IMR-90 (cell line): Measurements from ENCODE around the gene MAFF. TPM values are rescaled to one million over a fixed set of nuclear protein-coding genes. Genes with fewer than 3 reads are reported as not detected.
A peak's percentile ranks its signal among the peaks of the same experiment; 100 is the strongest.

Experiments used
- ATAC-seq: fragments of 200-7000 bp; cut with Tn5 transposase; 2 replicates; pipeline ENCODE4 v1.9.1; 2020; ENCODE audit warnings: low read depth, mild to moderate bottlenecking, moderate library complexity
- BruUV-seq: library from RNA; stranded (reverse); fragments of 400-500 nt; replicated peaks from 2 replicates; lab custom pipeline; 2021; lab: Mats Ljungman, UMichigan
- CTCF ChIA-PET: fragments of 300-600 bp; formaldehyde crosslinking; extraction: SDS; loops from one replicate; lab custom pipeline; 2021; ENCODE audit warnings: antibody characterized with exemption; lab: Yijun Ruan, JAX
- POLR2A ChIA-PET: fragments of 300-600 bp; sonication (Branson Sonifier 250); formaldehyde crosslinking; loops from one replicate; lab custom pipeline; 2022; ENCODE audit warnings: antibody characterized with exemption; ENCODE audit not compliant: unreplicated experiment; lab: Charles Lee
- DNase-seq: peaks from one replicate; pipeline ENCODE4 v3.0.0; 2013
- H2AFZ ChIP-seq: replicated peaks from 2 replicates; pipeline ENCODE3; 2013; ENCODE audit warnings: low read length, mild to moderate bottlenecking; ENCODE audit not compliant: poor library complexity
- H2AK5ac ChIP-seq: 2 replicates; pipeline ENCODE4 v1.6.1; 2013; ENCODE audit warnings: low read depth, low read length, inconsistent platforms
- H2AK9ac ChIP-seq: replicated peaks from 2 replicates; pipeline ENCODE3; 2013; ENCODE audit warnings: mild to moderate bottlenecking, low read depth, low read length, moderate library complexity; ENCODE audit not compliant: poor library complexity
- H2BK120ac ChIP-seq: 2 replicates; pipeline ENCODE4 v1.6.1; 2013; ENCODE audit warnings: low read depth, low read length, inconsistent platforms
- H2BK15ac ChIP-seq: 3 replicates; pipeline ENCODE4 v1.6.1; 2013; ENCODE audit warnings: low read depth, low read length, inconsistent platforms
- H2BK20ac ChIP-seq: 2 replicates; pipeline ENCODE4 v1.6.1; 2013; ENCODE audit warnings: low read depth, mild to moderate bottlenecking, inconsistent platforms, low read length, moderate library complexity
- H2BK5ac ChIP-seq: 2 replicates; pipeline ENCODE4 v1.6.1; 2013; ENCODE audit warnings: mild to moderate bottlenecking, low read depth, low read length, inconsistent platforms; ENCODE audit not compliant: poor library complexity, severe bottlenecking
- H3K14ac ChIP-seq: replicated peaks from 2 replicates; pipeline ENCODE4 v1.6.1; 2013; ENCODE audit warnings: low read depth, low read length, inconsistent platforms
- H3K18ac ChIP-seq: 2 replicates; pipeline ENCODE4 v1.6.1; 2013; ENCODE audit warnings: low read depth, low read length, control low read depth
- H3K23ac ChIP-seq: 2 replicates; pipeline ENCODE4 v1.6.1; 2013; ENCODE audit warnings: low read depth, low read length, inconsistent platforms
- H3K27ac ChIP-seq: 2 replicates; pipeline ENCODE4 v1.5.1; 2013; ENCODE audit warnings: mild to moderate bottlenecking, control low read depth, low read length; ENCODE audit not compliant: insufficient read depth
- H3K27me3 ChIP-seq: 2 replicates; pipeline ENCODE4 v1.6.1; 2013; ENCODE audit warnings: low read length; ENCODE audit not compliant: control insufficient read depth, insufficient read depth
- H3K36me3 ChIP-seq: 2 replicates; pipeline ENCODE4 v1.6.1; 2013; ENCODE audit warnings: low read length, mixed read lengths; ENCODE audit not compliant: control insufficient read depth, insufficient read depth
- H3K4ac ChIP-seq: 2 replicates; pipeline ENCODE4 v1.6.1; 2013; ENCODE audit warnings: low read depth, low read length, inconsistent platforms
- H3K4me1 ChIP-seq: 2 replicates; pipeline ENCODE4 v1.6.1; 2013; ENCODE audit warnings: low read length, mixed read lengths; ENCODE audit not compliant: control insufficient read depth, insufficient read depth
- H3K4me2 ChIP-seq: 2 replicates; pipeline ENCODE4 v1.6.1; 2013; ENCODE audit warnings: low read depth, mild to moderate bottlenecking, control low read depth, low read length, moderate library complexity
- H3K4me3 ChIP-seq: 2 replicates; pipeline ENCODE4 v1.5.1; 2013; ENCODE audit warnings: low read depth, mild to moderate bottlenecking, control low read depth, low read length, moderate library complexity; ENCODE audit not compliant: insufficient read depth
- H3K56ac ChIP-seq: 2 replicates; pipeline ENCODE4 v1.6.1; 2013; ENCODE audit warnings: low read length, inconsistent platforms; ENCODE audit not compliant: insufficient read depth; ENCODE audit errors: extremely low read depth
- H3K79me1 ChIP-seq, 2 experiments: 2 replicates each; pipeline ENCODE4 v1.6.1; 2013; ENCODE audit warnings: low read length in 2 of 2, inconsistent platforms in 1 of 2, low read depth in 1 of 2
- H3K9ac ChIP-seq: 2 replicates; pipeline ENCODE4 v1.6.1; 2013; ENCODE audit warnings: low read depth, low read length, control low read depth
- H3K9me1 ChIP-seq: 2 replicates; pipeline ENCODE4 v1.6.1; 2013; ENCODE audit warnings: low read length, inconsistent platforms; ENCODE audit not compliant: insufficient read depth
- H3K9me3 ChIP-seq: 2 replicates; pipeline ENCODE4 v1.6.1; 2013; ENCODE audit warnings: low read length; ENCODE audit not compliant: control insufficient read depth, insufficient read depth
- H4K20me1 ChIP-seq: 2 replicates; pipeline ENCODE4 v1.6.1; 2013; ENCODE audit warnings: low read length, inconsistent platforms; ENCODE audit not compliant: insufficient read depth
- H4K5ac ChIP-seq: 2 replicates; pipeline ENCODE4 v1.6.1; 2013; ENCODE audit warnings: mild to moderate bottlenecking, low read depth, low read length, control low read depth
- H4K8ac ChIP-seq, 2 experiments: 2 replicates each; pipeline ENCODE4 v1.6.1; 2013; ENCODE audit warnings: low read depth in 2 of 2, low read length in 2 of 2, control low read depth in 1 of 2, inconsistent platforms in 1 of 2
- H4K91ac ChIP-seq: 2 replicates; pipeline ENCODE4 v1.6.1; 2013; ENCODE audit warnings: low read depth, low read length, inconsistent platforms; ENCODE audit not compliant: insufficient read depth
- BHLHE40 ChIP-seq: fragments of 150-350 bp; IDR thresholded peaks from 2 replicates; pipeline ENCODE4 v1.6.1; 2016; ENCODE audit warnings: mild to moderate bottlenecking, low read depth, low read length
- CEBPB ChIP-seq: IDR thresholded peaks from 2 replicates; pipeline ENCODE4 v1.6.1; 2012; ENCODE audit warnings: low read depth, low read length, improper control_type of control experiment
- CHD1 ChIP-seq: IDR thresholded peaks from 2 replicates; pipeline ENCODE4 v1.6.1; 2012; ENCODE audit warnings: low read depth, low read length, improper control_type of control experiment
- CTCF ChIP-seq: conservative IDR thresholded peaks from 2 replicates; pipeline ENCODE4 v1.5.1; 2012; ENCODE audit warnings: mild to moderate bottlenecking, low read depth, low read length, improper control_type of control experiment
- FOS ChIP-seq: fragments of 150-350 bp; IDR thresholded peaks from 2 replicates; pipeline ENCODE4 v1.6.1; 2016; ENCODE audit warnings: low read depth, low read length
- MAFK ChIP-seq: IDR thresholded peaks from 2 replicates; pipeline ENCODE4 v1.6.1; 2012; ENCODE audit warnings: low read depth, low read length, improper control_type of control experiment
- MAZ ChIP-seq: IDR thresholded peaks from 2 replicates; pipeline ENCODE4 v1.6.1; 2012; ENCODE audit warnings: low read depth, mild to moderate bottlenecking, low read length, improper control_type of control experiment, moderate library complexity, borderline replicate concordance
- MXI1 ChIP-seq: IDR thresholded peaks from 2 replicates; pipeline ENCODE4 v1.6.1; 2012; ENCODE audit warnings: low read depth, mild to moderate bottlenecking, low read length, moderate library complexity, borderline replicate concordance
- NFE2L2 ChIP-seq: fragments of 150-350 bp; IDR thresholded peaks from 2 replicates; pipeline ENCODE4 v1.6.1; 2016; ENCODE audit warnings: low read depth, mild to moderate bottlenecking, low read length
- POLR2A ChIP-seq: IDR thresholded peaks from 2 replicates; pipeline ENCODE4 v1.6.1; 2012; ENCODE audit warnings: mild to moderate bottlenecking, low read depth, low read length
- RAD21 ChIP-seq: IDR thresholded peaks from 2 replicates; pipeline ENCODE4 v1.6.1; 2012; ENCODE audit warnings: low read length, improper control_type of control experiment
- RFX5 ChIP-seq: IDR thresholded peaks from 2 replicates; pipeline ENCODE4 v1.8.0; 2012; ENCODE audit warnings: low read depth, mild to moderate bottlenecking, low read length, moderate library complexity
- USF2 ChIP-seq: fragments of 150-350 bp; IDR thresholded peaks from 2 replicates; pipeline ENCODE4 v1.6.1; 2017; ENCODE audit warnings: mild to moderate bottlenecking, antibody characterized with exemption, low read length, low read depth
- WGBS, 2 experiments: methylation state at CpG; one replicate each; pipeline versions ENCODE4 v1.1.5 to v1.1.7; 2013; ENCODE audit warnings: missing lambda C conversion rate in 2 of 2; ENCODE audit not compliant: insufficient read length in 1 of 2; ENCODE audit errors: extremely low coverage in 2 of 2; 5-methylcytosine and 5-hydroxymethylcytosine counted together
- dilution Hi-C: fragments of 300-500 bp; cut with HindIII; formaldehyde crosslinking; loops from one replicate; pipeline ENCODE4 v1.14.3; 2018; ENCODE audit warnings: low sequenced_read_pairs; ENCODE audit not compliant: unreplicated experiment
- in situ Hi-C: fragments of 300-500 bp; cut with MboI; formaldehyde crosslinking; loops from 3 replicates; pipeline ENCODE4 v1.14.3; 2019; ENCODE audit warnings: low sequenced_read_pairs, inconsistent platforms, mixed read lengths
- intact Hi-C: fragments of 100-400 bp; cut with micrococcal nuclease; formaldehyde crosslinking; loops from 2 replicates; pipeline ENCODE4 v1.10.0; 2022
- polyA plus RNA-seq, 3 experiments: library from polyadenylated mRNA; depleted of rRNA; stranded (reverse); fragments of >200 nt; gene quantifications; 2 replicates each; pipeline ENCODE4 v1.2.3, GENCODE V29; 2012; ENCODE audit warnings: low replicate concordance in 1 of 3
- total RNA-seq: library from RNA; depleted of rRNA; stranded (reverse); fragments of >200 nt; gene quantifications from 2 replicates; pipeline ENCODE4 v1.2.3, GENCODE V29; 2012
- TF ChIP-seq, protein P1 (sequence below): fragments of 150-350 bp; IDR thresholded peaks from 2 replicates; pipeline ENCODE4 v1.6.1; 2016; ENCODE audit warnings: low read depth, mild to moderate bottlenecking, low read length, moderate library complexity, borderline replicate concordance

MAFF gene
- total and polyA plus RNA-seq, 2 of the 4 experiments (the other 2 are of a cell fraction) = 18.3 to 25.9 TPM

DNA sequence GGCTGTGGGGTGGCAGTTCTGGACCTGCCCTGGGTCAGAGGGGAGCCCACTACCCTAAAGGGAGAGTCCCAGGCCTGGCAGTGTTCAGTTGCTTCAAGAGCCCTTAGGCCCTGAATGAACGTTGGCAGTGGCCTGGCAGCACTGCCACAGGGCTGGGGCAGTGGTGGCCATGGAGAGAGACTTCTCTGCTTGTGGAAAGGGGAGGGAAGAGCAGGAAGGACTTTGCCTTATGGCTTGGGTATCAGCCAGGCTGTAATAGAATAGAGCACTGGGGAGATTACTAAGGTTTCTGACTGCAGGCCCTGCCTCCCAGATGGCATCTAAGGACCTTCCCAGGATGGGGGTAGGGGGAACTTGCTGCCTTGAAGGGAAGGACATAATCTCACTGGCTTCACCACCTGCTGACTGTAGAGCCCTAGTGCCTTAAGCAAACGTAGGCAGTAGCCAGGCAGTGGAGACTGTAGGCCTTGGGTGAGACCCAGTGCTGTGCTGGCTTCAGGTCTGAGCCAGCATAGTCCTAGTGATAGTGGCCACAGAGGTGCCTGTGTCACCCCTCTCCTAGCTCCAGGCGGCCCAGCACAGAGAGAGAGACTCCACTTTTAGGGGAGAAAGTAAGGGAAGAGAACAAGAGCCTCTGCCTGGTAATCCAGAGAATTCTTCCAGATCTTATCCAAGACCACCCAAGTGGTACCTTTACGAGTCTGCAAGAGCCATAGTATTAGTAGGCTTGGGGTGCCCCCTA, 47.8 kb upstream of the MAFF start:
- H2BK15ac ChIP-seq = no peak overlapping the region
- H3K4ac ChIP-seq = no peak overlapping the region
- H4K8ac ChIP-seq = no peak overlapping the region
- H4K91ac ChIP-seq = no peak overlapping the region
- H3K36me3 ChIP-seq = no peaks in the 10 kb centered on the region
- H3K27me3 ChIP-seq = peaks cover 1% of the 10 kb centered on the region; the same call in 1 of the 2 replicates
- in situ Hi-C loops (no loop called here), intact Hi-C loops (no loop called here), dilution Hi-C loops (no loop called here)
- ATAC-seq = no peak; the same call in 1 of the 2 replicates
- H2AK5ac ChIP-seq = no peak overlapping the region
- ChIA-PET CTCF (no interaction called here), POLR2A (no interaction called here)
- no peaks in the 10 kb centered on the region for H3K79me1 ChIP-seq
- H4K20me1 ChIP-seq = no peaks in the 10 kb centered on the region
- DNase-seq = no peak
- TF ChIP-seq MAFK (no peak), POLR2A (no peak), FOS (no peak), CEBPB (no peak), CHD1 (no peak), MAZ (no peak), NFE2L2 (no peak), RFX5 (no peak), USF2 (no peak), BHLHE40 (no peak), MXI1 (no peak), RAD21 (peak; percentile 25; the same call in 1 of the 2 replicates), CTCF (0 out of 2 replicates have a peak, but pooled peaks have one; percentile 14)
- TF ChIP-seq, protein P1, sequence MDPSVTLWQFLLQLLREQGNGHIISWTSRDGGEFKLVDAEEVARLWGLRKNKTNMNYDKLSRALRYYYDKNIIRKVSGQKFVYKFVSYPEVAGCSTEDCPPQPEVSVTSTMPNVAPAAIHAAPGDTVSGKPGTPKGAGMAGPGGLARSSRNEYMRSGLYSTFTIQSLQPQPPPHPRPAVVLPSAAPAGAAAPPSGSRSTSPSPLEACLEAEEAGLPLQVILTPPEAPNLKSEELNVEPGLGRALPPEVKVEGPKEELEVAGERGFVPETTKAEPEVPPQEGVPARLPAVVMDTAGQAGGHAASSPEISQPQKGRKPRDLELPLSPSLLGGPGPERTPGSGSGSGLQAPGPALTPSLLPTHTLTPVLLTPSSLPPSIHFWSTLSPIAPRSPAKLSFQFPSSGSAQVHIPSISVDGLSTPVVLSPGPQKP = no peak
- H2BK5ac ChIP-seq = no peak overlapping the region
- no peak overlapping the region for H2AFZ ChIP-seq
- no peaks in the 10 kb centered on the region for H3K9me3 ChIP-seq
- H3K4me3 ChIP-seq = no peak overlapping the region
- no peak overlapping the region for H3K14ac ChIP-seq
- H3K18ac ChIP-seq = no peak overlapping the region
- H3K4me2 ChIP-seq = no peak overlapping the region
- H3K27ac ChIP-seq = no peak overlapping the region
- H2BK120ac ChIP-seq = no peak overlapping the region
- H2BK20ac ChIP-seq = no peak overlapping the region
- H2AK9ac ChIP-seq = no peak overlapping the region
- H3K56ac ChIP-seq = no peak overlapping the region
- H3K9ac ChIP-seq = no peak overlapping the region
- BruUV-seq = no TSS peak
- no peak overlapping the region for H4K5ac ChIP-seq
- no peaks in the 10 kb centered on the region; the same call in 1 of the 2 replicates for H3K4me1 ChIP-seq
- no peaks in the 10 kb centered on the region for H3K9me1 ChIP-seq
- no peak overlapping the region for H3K23ac ChIP-seq
- WGBS, 2 experiments = 0% methylated on average over 1 of the region's 4 CpGs; no CpG with 5 or more reads in 1 of the 2 experiments
